Liver (tissue), 3 donors: Measurements from ENCODE around the gene EIF4G3.

Experiments used
- CTCF ChIP-seq: fragments of 150-350 bp; IDR thresholded peaks from 2 replicates; pipeline ENCODE4 v1.5.1; 2017; ENCODE audit warnings: improper control_type of control experiment, low read depth, low read length; ENCODE audit not compliant: missing input control
- SP1 ChIP-seq: IDR thresholded peaks from 2 replicates; pipeline ENCODE4 v1.6.1; 2018; ENCODE audit warnings: antibody characterized with exemption, mild to moderate bottlenecking
- ZBTB33 ChIP-seq: IDR thresholded peaks from 2 replicates; pipeline ENCODE4 v1.6.1; 2016; ENCODE audit warnings: antibody characterized with exemption
- donor health status: healthy.
- donor health status: healthy.

GRCh38 chr1:20900056-20900455 lies 276.6 kb downstream of the EIF4G3 start:
- TF ChIP-seq CTCF (no peak), SP1 (no peak), ZBTB33 (no peak)
